ENCODE measurements around the gene TPSG1. TPM values are rescaled to one million over a fixed set of nuclear protein-coding genes. Genes with fewer than 3 reads are reported as not detected.

Gene TPSG1
- total and polyA plus RNA-seq, 10 donors, result 0.46 TPM; not detected in 9

GRCh38 chr16:1173788-1174451, 51.1 kb downstream of the TPSG1 start:
- H3K9me3 ChIP-seq, result no peaks in the 10 kb centered on the region
- no peaks in the 10 kb centered on the region for H3K36me3 ChIP-seq
- H3K4me1 ChIP-seq, result no peaks in the 10 kb centered on the region
- no peak for DNase-seq
- intact Hi-C loops (cut with DNase I; ENCODE audit: low total_unique reads), result no loop called here
- no peak overlapping the region for H3K27ac ChIP-seq
- H3K4me3 ChIP-seq, result no peak overlapping the region
- TF ChIP-seq POLR2AphosphoS5 (IDR thresholded peaks at IDR 0.05), result no peak
- no peak for TF ChIP-seq CTCF (IDR thresholded peaks at IDR 0.05 in 8 of 11, conservative IDR thresholded peaks at IDR 0.05 in 3 of 11)
- no peak for TF ChIP-seq POLR2A (IDR thresholded peaks at IDR 0.05)
- 62 to 87% (median 81%) methylated on average over 9 to 14 of the region's 14 CpGs for WGBS, 5 donors
- peaks cover 0 to 89% (median 36%) of the 10 kb centered on the region in 7 donors for H3K27me3 ChIP-seq (replicated peaks in 1 of 7)

DNA sequence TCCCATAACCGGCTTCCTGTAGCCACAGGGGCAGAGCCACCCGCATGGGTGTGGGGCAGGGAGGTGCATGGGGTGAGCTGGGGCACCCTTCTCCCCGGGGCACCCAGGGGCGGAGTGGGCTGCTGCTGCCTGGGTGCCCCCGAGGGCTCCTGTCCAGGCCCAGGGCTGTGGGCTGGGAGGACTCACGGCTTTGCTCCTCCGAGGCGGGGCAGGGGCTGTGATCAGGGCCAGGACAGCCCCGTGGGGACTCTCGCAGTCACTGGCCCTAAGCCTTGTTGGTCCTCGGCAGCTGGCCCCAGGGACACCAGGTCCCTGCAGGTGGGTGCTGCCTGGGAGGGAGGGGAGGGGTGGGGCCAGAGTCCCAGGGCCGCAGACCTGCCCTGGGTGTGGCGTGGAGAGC, 52.4 kb downstream of the TPSG1 start:
- no peak overlapping the region for H3K27ac ChIP-seq
- intact Hi-C loops (cut with DNase I; ENCODE audit: low total_unique reads), result no loop called here
- WGBS, 5 donors, result 85 to 100% (median 87%) methylated on average over 1 to 13 of the region's 13 CpGs
- no peak for DNase-seq
- H3K4me3 ChIP-seq, result no peak overlapping the region
- TF ChIP-seq POLR2A (IDR thresholded peaks at IDR 0.05) (no peak), POLR2AphosphoS5 (IDR thresholded peaks at IDR 0.05) (no peak), CTCF (IDR thresholded peaks at IDR 0.05 in 8 of 11, conservative IDR thresholded peaks at IDR 0.05 in 3 of 11) (no peak)
- no peaks in the 10 kb centered on the region for H3K36me3 ChIP-seq
- H3K4me1 ChIP-seq, result no peaks in the 10 kb centered on the region
- H3K9me3 ChIP-seq, result no peaks in the 10 kb centered on the region
- H3K27me3 ChIP-seq (replicated peaks in 1 of 7), result peaks cover 0 to 89% (median 47%) of the 10 kb centered on the region in 7 donors

DNA sequence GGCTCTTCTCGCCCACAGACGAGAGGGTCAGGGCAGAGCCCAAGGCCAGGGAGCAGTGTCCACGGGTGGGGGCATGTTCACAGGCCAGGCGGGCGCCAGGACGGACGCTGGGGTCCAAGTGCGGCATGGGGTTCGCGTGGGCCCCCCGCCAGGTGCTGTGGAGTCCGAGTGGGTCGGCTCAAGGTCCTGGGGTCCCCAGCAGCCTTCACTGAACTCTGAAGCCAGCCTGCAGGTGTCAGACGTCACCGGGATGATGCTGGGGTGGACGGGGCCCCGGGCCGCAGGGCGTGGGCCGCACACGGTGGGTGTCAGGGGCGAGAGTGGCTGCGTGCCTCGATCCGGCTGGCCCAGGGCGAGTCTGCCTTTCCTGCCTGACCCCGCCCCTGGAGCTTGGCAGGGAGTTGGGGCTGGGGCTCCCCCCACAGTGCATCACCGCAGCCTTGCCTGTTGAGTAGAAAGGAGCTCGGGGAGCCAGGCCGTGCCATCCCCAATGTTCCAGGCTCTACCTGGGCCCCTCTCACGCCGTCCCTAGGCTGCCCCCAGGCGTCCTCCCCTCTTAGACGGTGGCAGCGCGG, 53.1 kb downstream of the TPSG1 start:
- intact Hi-C loops (cut with DNase I; ENCODE audit: low total_unique reads), result no loop called here
- Histone ChIP-seq H3K4me1 (no peaks in the 10 kb centered on the region), H3K27ac (no peak overlapping the region), H3K27me3 (replicated peaks in 1 of 7) (peaks cover 0 to 89% (median 41%) of the 10 kb centered on the region in 7 donors), H3K36me3 (no peaks in the 10 kb centered on the region), H3K4me3 (no peak overlapping the region), H3K9me3 (no peaks in the 10 kb centered on the region)
- no peak for DNase-seq
- TF ChIP-seq POLR2A (IDR thresholded peaks at IDR 0.05) (no peak), CTCF (IDR thresholded peaks at IDR 0.05 in 8 of 11, conservative IDR thresholded peaks at IDR 0.05 in 3 of 11) (no peak), POLR2AphosphoS5 (IDR thresholded peaks at IDR 0.05) (no peak)
- 72 to 89% (median 83%) methylated on average over 19 to 36 of the region's 36 CpGs for WGBS, 5 donors

Other genes starting within 250 kb of the TPSG1 start
- 1 to 10 TPM in 6 of 7 donors, under 1 TPM in 1; 0.60 to 2.7 (median 1.6) TPM for gene SOX8, start 243.5 kb downstream of the TPSG1 start, total RNA-seq
- gene SOX8, start 243.5 kb downstream of the TPSG1 start, polyA plus RNA-seq, result 1 to 10 TPM; 2.5 to 3.7 (median 2.7) TPM
- gene SSTR5, start 152.5 kb downstream of the TPSG1 start, total RNA-seq, result not detected
- gene SSTR5, start 152.5 kb downstream of the TPSG1 start, polyA plus RNA-seq, result not detected
- gene C1QTNF8, start 129.0 kb downstream of the TPSG1 start, total RNA-seq, result not detected
- not detected for gene C1QTNF8, start 129.0 kb downstream of the TPSG1 start, polyA plus RNA-seq
- 1 to 10 TPM in 3 of 7 donors, under 1 TPM in 4; 0.33 to 2.1 (median 0.91) TPM for gene CACNA1H, start 72.2 kb downstream of the TPSG1 start, total RNA-seq
- 1 to 10 TPM in 1 of 3 donors, under 1 TPM in 2; 0.35 to 1.1 (median 0.39) TPM for gene CACNA1H, start 72.2 kb downstream of the TPSG1 start, polyA plus RNA-seq
- gene TPSB2, start 4.9 kb upstream of the TPSG1 start, total RNA-seq, result 1 to 10 TPM in 4 of 7 donors, not detected in 3; 1.1 to 8.2 (median 4.5) TPM
- gene TPSB2, start 4.9 kb upstream of the TPSG1 start, polyA plus RNA-seq, result under 1 TPM in 2 of 3 donors, not detected in 1; 0.29 to 0.50 TPM
- gene TPSAB1, start 15.4 kb upstream of the TPSG1 start, total RNA-seq, result 10 to 100 TPM in 2 of 7 donors, 1 to 10 TPM in 3, under 1 TPM in 1, not detected in 1; 0.60 to 17.9 (median 1.8) TPM
- gene TPSAB1, start 15.4 kb upstream of the TPSG1 start, polyA plus RNA-seq, result under 1 TPM; 0.26 to 0.65 (median 0.59) TPM
- gene TPSD1, start 30.8 kb upstream of the TPSG1 start, total RNA-seq, result under 1 TPM in 1 of 7 donors, not detected in 6; 0.76 TPM
- under 1 TPM in 1 of 3 donors, not detected in 2; 0.11 TPM for gene TPSD1, start 30.8 kb upstream of the TPSG1 start, polyA plus RNA-seq
- gene UBE2I, start 84.4 kb upstream of the TPSG1 start, total RNA-seq, result 100 to 1,000 TPM; 101 to 142 (median 129) TPM
- 10 to 100 TPM; 78.1 to 94.9 (median 83.7) TPM for gene UBE2I, start 84.4 kb upstream of the TPSG1 start, polyA plus RNA-seq
- gene BAIAP3, start 108.4 kb upstream of the TPSG1 start, total RNA-seq, result 10 to 100 TPM in 2 of 7 donors, 1 to 10 TPM in 5; 5.0 to 15.7 (median 6.7) TPM
- 1 to 10 TPM; 2.7 to 7.3 (median 3.0) TPM for gene BAIAP3, start 108.4 kb upstream of the TPSG1 start, polyA plus RNA-seq
- 10 to 100 TPM; 31.1 to 73.1 (median 41.5) TPM for gene TSR3, start 126.6 kb upstream of the TPSG1 start, total RNA-seq
- 10 to 100 TPM; 38.0 to 65.9 (median 55.2) TPM for gene TSR3, start 126.6 kb upstream of the TPSG1 start, polyA plus RNA-seq
- gene GNPTG, start 126.7 kb upstream of the TPSG1 start, total RNA-seq, result 10 to 100 TPM; 60.4 to 80.6 (median 73.4) TPM
- 10 to 100 TPM; 55.6 to 62.8 (median 56.7) TPM for gene GNPTG, start 126.7 kb upstream of the TPSG1 start, polyA plus RNA-seq
- 10 to 100 TPM; 34.8 to 80.0 (median 51.6) TPM for gene UNKL, start 189.4 kb upstream of the TPSG1 start, total RNA-seq
- 10 to 100 TPM in 1 of 3 donors, 1 to 10 TPM in 2; 6.6 to 17.1 (median 8.2) TPM for gene UNKL, start 189.4 kb upstream of the TPSG1 start, polyA plus RNA-seq
- 10 to 100 TPM in 6 of 7 donors, 1 to 10 TPM in 1; 7.9 to 13.5 (median 10.7) TPM for gene UQCC4, start 195.5 kb upstream of the TPSG1 start, total RNA-seq
- gene UQCC4, start 195.5 kb upstream of the TPSG1 start, polyA plus RNA-seq, result 10 to 100 TPM; 20.9 to 33.9 (median 23.4) TPM
- 1 to 10 TPM in 1 of 7 donors, under 1 TPM in 1, not detected in 5; 0.73 to 1.3 TPM for gene PERCC1, start 205.8 kb upstream of the TPSG1 start, total RNA-seq
- under 1 TPM in 1 of 3 donors, not detected in 2; 0.11 TPM for gene PERCC1, start 205.8 kb upstream of the TPSG1 start, polyA plus RNA-seq
- 1 to 10 TPM; 1.6 to 6.4 (median 3.8) TPM for gene CCDC154, start 219.3 kb upstream of the TPSG1 start, total RNA-seq
- gene CCDC154, start 219.3 kb upstream of the TPSG1 start, polyA plus RNA-seq, result 10 to 100 TPM in 2 of 3 donors, 1 to 10 TPM in 1; 8.3 to 18.2 (median 10.8) TPM
- gene CLCN7, start 249.8 kb upstream of the TPSG1 start, total RNA-seq, result 100 to 1,000 TPM in 6 of 7 donors, 10 to 100 TPM in 1; 76.5 to 146 (median 127) TPM
- gene CLCN7, start 249.8 kb upstream of the TPSG1 start, polyA plus RNA-seq, result 100 to 1,000 TPM in 1 of 3 donors, 10 to 100 TPM in 2; 43.2 to 117 (median 59.6) TPM